ENCODE results near the gene MRPL47.

- TF ChIP-seq CTCF (IDR thresholded peaks at IDR 0.05) (no peak), POLR2A (IDR thresholded peaks at IDR 0.05) (no peak)
Measured at GRCh38 chr3:179613807-179614206, 9.4 kb upstream of the MRPL47 start.
